Measurements from ENCODE around the gene ATOSB.

- TF ChIP-seq, protein P1, sequence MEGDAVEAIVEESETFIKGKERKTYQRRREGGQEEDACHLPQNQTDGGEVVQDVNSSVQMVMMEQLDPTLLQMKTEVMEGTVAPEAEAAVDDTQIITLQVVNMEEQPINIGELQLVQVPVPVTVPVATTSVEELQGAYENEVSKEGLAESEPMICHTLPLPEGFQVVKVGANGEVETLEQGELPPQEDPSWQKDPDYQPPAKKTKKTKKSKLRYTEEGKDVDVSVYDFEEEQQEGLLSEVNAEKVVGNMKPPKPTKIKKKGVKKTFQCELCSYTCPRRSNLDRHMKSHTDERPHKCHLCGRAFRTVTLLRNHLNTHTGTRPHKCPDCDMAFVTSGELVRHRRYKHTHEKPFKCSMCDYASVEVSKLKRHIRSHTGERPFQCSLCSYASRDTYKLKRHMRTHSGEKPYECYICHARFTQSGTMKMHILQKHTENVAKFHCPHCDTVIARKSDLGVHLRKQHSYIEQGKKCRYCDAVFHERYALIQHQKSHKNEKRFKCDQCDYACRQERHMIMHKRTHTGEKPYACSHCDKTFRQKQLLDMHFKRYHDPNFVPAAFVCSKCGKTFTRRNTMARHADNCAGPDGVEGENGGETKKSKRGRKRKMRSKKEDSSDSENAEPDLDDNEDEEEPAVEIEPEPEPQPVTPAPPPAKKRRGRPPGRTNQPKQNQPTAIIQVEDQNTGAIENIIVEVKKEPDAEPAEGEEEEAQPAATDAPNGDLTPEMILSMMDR (IDR thresholded peaks at IDR 0.05) = no peak
- TF ChIP-seq POLR2A (IDR thresholded peaks at IDR 0.05) = no peak
Observed at GRCh38 chr9:35060548-35061207, 55.0 kb downstream of the ATOSB start.

All from ovary (tissue), 3 donors.